22Rv1 (cell line): Measurements from ENCODE around the gene MALL.

Source experiments
- H3K27ac ChIP-seq: fragments of 450-650 bp; 2 replicates; pipeline ENCODE4 v1.5.1; 2017
- ZFX ChIP-seq: fragments of 450-650 bp; IDR thresholded peaks from 2 replicates; pipeline ENCODE4 v1.6.1; 2017; ENCODE audit warnings: antibody characterized with exemption, borderline replicate concordance
- TF ChIP-seq, protein P1 (sequence below): fragments of 450-650 bp; IDR thresholded peaks from 2 replicates; pipeline ENCODE4 v1.5.1; 2017; ENCODE audit warnings: mild to moderate bottlenecking

Gene MALL

DNA sequence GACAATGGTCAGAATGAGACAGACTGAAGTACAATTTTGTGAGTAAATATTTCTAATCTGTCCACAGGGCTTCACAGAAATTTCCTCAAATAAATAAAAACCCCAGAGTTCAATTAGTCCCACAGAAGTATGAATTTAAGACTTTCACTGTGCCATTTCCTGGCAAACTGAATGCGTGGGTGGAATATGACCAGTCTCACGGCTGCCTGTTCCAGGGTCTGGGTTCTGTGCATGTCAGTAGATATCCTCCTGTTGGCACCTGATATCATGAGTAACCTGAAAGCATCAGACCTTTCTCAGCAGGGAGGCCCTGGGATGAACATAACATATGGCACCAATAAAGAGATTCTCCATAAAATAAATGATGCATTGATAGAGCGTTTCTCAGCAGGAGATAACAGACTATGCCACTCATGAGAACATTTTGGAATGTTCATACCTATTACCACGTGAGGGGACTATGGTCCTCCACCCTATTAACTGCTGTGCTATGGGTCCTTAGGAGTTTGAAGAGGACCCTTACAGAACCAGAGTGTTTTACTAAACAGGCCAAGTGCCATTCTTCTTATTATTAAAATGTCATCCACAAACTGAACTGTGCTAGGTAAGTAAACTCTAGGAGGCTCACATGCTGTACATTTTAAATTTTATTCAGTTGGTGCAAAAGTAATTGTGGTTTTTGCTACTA, 10.6 kb upstream of the MALL start:
- H3K27ac ChIP-seq: no peak overlapping the region

DNA sequence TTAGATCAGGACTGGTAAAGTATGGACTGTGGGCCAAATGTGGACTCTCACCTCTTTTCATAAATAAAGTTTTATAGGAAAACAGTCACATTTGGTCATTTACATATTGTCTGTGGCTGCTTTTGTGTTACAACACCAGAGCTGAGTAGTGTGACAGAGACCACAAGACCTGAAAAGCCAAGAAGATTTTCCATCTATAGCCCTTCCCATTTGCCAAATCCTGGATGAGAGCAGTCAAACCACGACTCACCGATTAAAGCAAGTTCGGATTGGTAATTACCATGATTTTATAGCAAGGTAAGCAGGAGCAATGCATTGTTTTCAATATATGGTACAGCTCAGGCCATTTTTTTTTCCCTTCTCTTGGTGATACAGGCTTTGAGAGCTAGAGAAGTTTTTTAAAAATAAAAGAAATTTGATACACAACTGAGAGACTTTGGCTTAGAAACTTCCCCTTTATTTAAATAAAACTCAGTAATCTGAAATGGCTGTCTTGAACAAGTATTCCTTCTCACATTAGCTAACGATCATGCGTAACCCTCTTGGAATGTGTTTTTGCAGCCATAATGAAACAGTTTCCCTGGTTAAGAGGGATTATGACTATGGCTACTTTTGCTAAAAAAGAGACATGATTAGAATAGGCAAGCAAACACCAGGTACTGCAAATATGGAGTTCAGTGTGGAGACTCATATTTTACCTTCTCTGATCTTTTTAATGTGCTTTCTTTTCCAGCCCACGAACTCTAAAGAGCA, 9.5 kb upstream of the MALL start:
- TF ChIP-seq ZFX: no peak
- TF ChIP-seq, protein P1, sequence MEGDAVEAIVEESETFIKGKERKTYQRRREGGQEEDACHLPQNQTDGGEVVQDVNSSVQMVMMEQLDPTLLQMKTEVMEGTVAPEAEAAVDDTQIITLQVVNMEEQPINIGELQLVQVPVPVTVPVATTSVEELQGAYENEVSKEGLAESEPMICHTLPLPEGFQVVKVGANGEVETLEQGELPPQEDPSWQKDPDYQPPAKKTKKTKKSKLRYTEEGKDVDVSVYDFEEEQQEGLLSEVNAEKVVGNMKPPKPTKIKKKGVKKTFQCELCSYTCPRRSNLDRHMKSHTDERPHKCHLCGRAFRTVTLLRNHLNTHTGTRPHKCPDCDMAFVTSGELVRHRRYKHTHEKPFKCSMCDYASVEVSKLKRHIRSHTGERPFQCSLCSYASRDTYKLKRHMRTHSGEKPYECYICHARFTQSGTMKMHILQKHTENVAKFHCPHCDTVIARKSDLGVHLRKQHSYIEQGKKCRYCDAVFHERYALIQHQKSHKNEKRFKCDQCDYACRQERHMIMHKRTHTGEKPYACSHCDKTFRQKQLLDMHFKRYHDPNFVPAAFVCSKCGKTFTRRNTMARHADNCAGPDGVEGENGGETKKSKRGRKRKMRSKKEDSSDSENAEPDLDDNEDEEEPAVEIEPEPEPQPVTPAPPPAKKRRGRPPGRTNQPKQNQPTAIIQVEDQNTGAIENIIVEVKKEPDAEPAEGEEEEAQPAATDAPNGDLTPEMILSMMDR: no peak
- no peak overlapping the region for H3K27ac ChIP-seq

More for the DNA sequence above, 10.6 kb upstream of the MALL start:
- TF ChIP-seq ZFX: no peak
- TF ChIP-seq, protein P1: no peak

DNA sequence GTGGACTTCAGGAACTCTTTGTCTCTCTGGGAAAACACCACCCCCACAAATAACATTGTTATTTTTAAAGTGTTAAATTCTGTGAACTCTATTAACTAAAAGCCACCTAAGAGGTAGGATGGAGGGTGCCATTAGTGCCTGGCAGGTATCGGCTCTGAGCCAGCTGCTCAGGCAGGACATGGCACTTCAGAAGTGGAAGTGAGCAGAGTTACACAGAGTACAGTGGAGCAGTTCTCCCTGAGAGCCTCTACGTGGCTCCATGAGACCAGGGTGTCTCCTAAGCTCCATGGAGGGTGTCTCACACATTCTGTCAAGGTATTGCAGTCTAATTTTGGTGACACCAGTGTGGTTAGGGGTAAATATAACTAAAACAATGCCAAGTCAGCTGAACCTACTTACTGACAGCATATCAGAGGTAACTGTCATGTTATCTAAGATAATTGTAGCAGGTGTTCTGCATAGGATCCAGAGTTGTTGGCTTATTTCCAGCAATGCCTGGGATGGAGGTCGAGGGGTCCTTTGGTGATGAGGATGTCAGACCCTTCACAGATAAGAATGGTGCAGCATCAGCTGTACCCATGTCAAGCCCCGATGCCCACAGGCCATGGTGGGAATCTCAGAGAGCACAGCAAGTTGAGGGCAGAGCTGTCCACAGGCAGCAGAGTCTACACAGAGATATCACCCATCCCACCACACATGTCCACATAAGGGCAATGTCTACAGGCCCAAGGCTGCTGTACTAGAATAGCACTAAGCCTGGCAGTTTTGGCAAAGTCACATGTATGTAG, 8.6 kb upstream of the MALL start:
- no peak overlapping the region for H3K27ac ChIP-seq
- TF ChIP-seq, protein P1: no peak
- no peak for TF ChIP-seq ZFX

DNA sequence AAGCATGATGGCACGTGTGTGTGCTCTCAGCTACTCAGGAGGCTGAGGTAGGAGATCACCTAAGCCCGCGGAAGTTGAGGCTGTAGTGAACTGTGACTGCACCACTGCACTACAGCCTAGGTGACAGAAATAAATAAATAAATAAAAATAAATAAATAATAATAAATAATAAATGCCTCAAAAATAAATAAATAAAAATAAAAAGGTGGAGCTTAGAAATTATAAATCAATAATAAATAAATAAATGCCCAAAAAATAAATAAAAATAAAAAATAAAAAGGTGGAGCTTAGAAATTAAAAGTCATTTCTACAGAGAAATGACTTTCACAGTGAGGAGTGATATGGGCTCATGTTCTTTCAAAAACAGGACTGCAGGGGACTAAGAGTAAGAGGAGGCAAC, 6.0 kb upstream of the MALL start:
- no peak overlapping the region for H3K27ac ChIP-seq
- no peak for TF ChIP-seq ZFX
- TF ChIP-seq, protein P1: no peak

DNA sequence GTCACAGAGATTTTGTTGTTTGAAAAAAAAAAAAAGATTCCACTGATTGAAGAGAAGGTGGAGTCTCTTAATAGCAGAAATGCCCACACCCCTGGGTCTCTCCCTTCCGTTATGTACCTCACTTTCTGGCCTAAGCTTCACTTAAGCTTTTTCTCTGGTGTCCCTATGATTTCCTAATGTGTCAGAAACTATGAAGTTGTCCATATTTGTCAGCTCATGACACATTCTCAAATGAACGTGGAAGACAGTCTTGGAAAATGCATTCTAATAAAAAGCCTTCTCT, 5.4 kb upstream of the MALL start:
- TF ChIP-seq, protein P1: no peak
- TF ChIP-seq ZFX: no peak
- H3K27ac ChIP-seq: no peak overlapping the region

DNA sequence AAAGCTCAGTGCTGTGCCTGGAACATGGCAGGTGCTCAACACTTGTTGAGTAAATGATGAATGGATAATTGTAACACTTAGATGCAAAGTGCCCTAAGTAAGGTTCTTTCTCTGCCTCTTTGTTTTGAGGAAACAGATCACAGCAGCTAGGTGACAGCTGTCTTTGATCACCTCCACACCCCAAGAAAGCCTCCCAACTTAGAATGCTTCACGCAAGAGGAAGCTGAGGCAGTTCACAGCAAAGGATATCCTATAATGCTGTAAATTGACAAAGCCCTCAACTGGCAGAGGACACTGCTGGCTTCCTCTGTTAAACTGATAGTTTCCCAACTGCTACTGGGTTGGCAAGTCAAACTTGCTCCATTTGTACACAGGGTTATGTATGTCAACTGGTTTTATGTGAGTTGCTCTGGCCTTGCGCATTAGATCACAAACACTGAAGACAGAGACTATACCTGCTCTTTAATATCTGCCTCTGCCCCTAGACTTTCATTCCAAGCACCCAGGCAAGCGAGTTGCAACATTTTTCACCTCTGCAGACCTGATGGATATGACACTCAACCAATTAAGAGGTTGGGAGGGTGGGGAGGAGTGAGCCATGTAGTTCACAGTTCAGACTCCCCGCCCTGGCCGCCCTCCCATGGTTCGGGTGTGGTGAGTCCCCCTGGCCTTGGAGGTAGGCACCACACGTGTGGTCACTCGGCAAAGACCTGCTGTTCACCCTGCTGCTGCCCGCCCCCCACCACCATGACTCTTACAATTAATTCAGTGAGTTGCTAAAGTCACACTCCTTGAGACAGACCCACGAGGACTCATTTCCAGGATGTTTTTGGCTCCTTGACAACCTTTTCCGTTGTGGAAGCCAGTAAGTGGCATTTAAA, 4.8 kb upstream of the MALL start:
- TF ChIP-seq, protein P1: no peak
- no peak for TF ChIP-seq ZFX
- no peak overlapping the region for H3K27ac ChIP-seq
